BJ (cell line): Measurements from ENCODE around the gene SYT12. TPM values are rescaled to one million over a fixed set of nuclear protein-coding genes. Genes with fewer than 3 reads are reported as not detected.
"Not testable (repeated sequence)": the region's sequence is repeated elsewhere in the genome, so short reads cannot be mapped to it uniquely, and the experiment has no call there.

Experiments
- CTCF ChIA-PET: fragments of 350-600 bp; formaldehyde crosslinking; extraction: SDS; loops from one replicate; lab custom pipeline; 2021; ENCODE audit warnings: antibody characterized with exemption, inconsistent platforms; lab: Yijun Ruan, JAX
- POLR2A ChIA-PET: fragments of 300-600 bp; sonication (Branson Sonifier 250); formaldehyde crosslinking; extraction: SDS; loops from one replicate; lab custom pipeline; 2021; ENCODE audit warnings: antibody characterized with exemption; lab: Charles Lee
- DNase-seq: peaks from one replicate; pipeline ENCODE4 v3.0.0-alpha.2; 2011; ENCODE audit warnings: low read depth
- H3K27me3 ChIP-seq: 2 replicates; pipeline ENCODE4 v1.6.0; 2011; ENCODE audit warnings: low read length; ENCODE audit not compliant: control insufficient read depth, insufficient read depth
- H3K36me3 ChIP-seq: 2 replicates; pipeline ENCODE4 v1.5.1; 2011; ENCODE audit warnings: low read length; ENCODE audit not compliant: control insufficient read depth, insufficient read depth
- H3K4me3 ChIP-seq: 2 replicates; pipeline ENCODE4 v1.5.1; 2011; ENCODE audit warnings: low read depth, mild to moderate bottlenecking, control low read depth, low read length
- polyA plus RNA-seq: library from polyadenylated mRNA; depleted of rRNA; stranded (reverse); fragments of >200 nt; gene quantifications from 2 replicates; pipeline ENCODE4 v1.2.3, GENCODE V29; 2011
- TF ChIP-seq, protein P1 (sequence below): IDR thresholded peaks from 2 replicates; pipeline ENCODE4 v1.5.1; 2011; ENCODE audit warnings: low read depth, mild to moderate bottlenecking, control low read depth, inconsistent platforms, low read length, moderate library complexity; ENCODE audit not compliant: insufficient read depth

The SYT12 gene
- polyA plus RNA-seq, 1 experiment: 0.13 TPM

DNA sequence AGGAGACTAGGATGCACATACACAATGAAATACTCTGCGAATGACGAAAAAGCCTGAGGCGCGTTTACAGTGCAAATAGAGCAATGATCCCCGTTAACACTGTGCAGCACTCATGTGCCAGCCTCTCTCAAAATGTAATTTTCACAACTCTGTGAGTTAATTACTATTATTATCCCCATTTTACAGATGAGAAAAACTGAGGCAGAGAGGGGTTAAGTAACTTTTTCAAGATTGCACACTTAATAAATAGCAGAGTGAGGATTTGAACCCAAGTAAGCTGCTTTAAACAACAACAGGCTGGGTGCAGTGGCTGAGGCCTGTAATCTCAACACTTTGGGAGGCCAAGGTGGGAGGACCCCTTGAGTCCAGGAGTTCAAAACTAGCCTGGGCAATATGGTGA is 21.6 kb upstream of the SYT12 start:
- no peaks in the 10 kb centered on the region for H3K36me3 ChIP-seq
- DNase-seq: no peak
- ChIA-PET CTCF (interaction anchor here (1.1 kb wide), 1 partner anchor 9 kb away, joined by 3 read pairs; no protein-coding TSS in a partner anchor), POLR2A (no interaction called here)
- H3K27me3 ChIP-seq: no peaks in the 10 kb centered on the region
- no peak overlapping the region for H3K4me3 ChIP-seq
- TF ChIP-seq, protein P1, sequence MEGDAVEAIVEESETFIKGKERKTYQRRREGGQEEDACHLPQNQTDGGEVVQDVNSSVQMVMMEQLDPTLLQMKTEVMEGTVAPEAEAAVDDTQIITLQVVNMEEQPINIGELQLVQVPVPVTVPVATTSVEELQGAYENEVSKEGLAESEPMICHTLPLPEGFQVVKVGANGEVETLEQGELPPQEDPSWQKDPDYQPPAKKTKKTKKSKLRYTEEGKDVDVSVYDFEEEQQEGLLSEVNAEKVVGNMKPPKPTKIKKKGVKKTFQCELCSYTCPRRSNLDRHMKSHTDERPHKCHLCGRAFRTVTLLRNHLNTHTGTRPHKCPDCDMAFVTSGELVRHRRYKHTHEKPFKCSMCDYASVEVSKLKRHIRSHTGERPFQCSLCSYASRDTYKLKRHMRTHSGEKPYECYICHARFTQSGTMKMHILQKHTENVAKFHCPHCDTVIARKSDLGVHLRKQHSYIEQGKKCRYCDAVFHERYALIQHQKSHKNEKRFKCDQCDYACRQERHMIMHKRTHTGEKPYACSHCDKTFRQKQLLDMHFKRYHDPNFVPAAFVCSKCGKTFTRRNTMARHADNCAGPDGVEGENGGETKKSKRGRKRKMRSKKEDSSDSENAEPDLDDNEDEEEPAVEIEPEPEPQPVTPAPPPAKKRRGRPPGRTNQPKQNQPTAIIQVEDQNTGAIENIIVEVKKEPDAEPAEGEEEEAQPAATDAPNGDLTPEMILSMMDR: no peak

DNA sequence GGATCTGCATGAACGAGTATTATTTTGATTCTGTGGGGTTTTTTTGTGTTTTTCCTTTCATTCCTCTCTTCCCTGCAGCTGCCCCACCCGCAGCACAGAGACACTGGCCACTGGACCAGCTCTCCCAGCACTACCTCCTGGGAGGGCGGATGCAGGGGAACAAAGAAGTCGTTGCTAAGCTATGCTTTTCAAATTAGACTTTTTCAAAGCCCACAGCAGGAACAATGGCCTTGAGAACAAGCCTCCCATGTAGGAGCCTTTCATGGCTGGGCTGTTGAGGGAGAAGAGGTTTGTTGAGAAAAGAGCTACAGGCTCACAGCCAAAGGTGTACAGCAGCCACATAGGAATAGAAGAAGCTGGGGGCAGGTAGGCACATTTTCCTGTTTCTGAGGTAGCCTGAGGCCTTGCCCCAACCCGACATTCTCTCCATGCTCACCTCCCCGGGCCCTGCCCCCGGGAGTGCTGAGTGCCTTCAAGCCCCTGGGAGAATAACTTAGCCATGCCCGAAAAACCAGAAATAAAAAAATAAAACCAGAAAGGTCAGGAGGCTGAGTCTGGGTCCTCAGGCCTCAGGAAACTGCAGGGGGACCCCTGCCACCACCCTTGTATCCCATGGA is 20.5 kb upstream of the SYT12 start:
- POLR2A ChIA-PET: no interaction called here
- Histone ChIP-seq H3K4me3 (no peak overlapping the region), H3K27me3 (no peaks in the 10 kb centered on the region), H3K36me3 (no peaks in the 10 kb centered on the region)
- TF ChIP-seq, protein P1: no peak
- CTCF ChIA-PET: interaction anchor here (0.5 to 1.1 kb wide), 4 partner anchors 11 to 1766 kb away, joined by 3 to 5 read pairs (median 3); no protein-coding TSS in a partner anchor
- DNase-seq: no peak

DNA sequence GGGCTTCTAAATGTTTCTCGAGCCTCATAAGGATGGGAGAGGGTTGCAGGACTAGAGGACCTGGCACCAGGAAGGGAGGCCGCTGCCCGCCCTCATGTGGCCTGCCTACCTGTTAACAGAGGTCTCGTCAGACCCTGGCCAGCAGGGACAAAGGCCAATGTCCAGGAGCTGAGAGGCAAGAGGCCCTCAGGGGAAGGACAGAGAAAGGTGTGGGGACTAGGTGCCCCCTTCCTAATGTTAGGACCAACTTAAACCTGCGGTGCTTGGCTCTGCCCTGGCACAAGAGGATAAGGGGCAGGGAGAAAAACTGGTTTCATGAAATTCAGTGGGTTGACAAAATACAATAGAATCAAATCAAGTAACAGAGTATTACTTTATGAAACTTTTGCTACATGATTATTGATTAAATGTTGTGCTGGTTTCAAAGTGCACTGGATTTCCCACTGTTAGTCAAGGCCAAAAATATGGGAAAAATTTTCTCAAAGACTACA is 20.0 kb upstream of the SYT12 start:
- CTCF ChIA-PET: interaction anchor here (0.5 to 0.6 kb wide), 3 partner anchors 51 to 1767 kb away, joined by 3 to 5 read pairs (median 3); no protein-coding TSS in a partner anchor
- no peaks in the 10 kb centered on the region for H3K36me3 ChIP-seq
- TF ChIP-seq, protein P1: no peak
- H3K27me3 ChIP-seq: no peaks in the 10 kb centered on the region
- H3K4me3 ChIP-seq: no peak overlapping the region
- POLR2A ChIA-PET: no interaction called here
- no peak for DNase-seq

DNA sequence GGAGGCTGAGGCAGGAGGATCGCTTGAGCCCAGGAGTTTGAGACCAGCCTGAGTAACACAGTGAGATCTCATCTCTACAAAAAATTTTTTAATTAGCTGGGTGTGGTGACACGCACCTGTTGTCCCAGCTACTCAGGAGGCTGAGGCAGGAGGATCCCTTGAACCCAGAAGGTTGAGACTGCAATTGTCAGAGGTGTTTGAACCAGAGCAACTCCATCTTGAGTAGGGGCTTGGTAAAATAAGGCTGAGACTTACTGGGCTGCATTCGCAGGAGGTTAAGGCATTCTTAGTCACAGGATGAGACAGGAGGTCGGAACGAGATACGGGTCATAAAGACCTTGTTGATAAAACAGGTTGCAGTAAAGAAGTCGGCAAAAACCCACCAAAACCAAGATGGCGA is 17.7 kb upstream of the SYT12 start:
- H3K27me3 ChIP-seq, CTCF ChIA-PET, DNase-seq, H3K36me3 ChIP-seq, H3K4me3 ChIP-seq: not testable (repeated sequence)
- POLR2A ChIA-PET: interaction anchor here (0.7 kb wide), 1 partner anchor 17 kb away, joined by 7 read pairs; no protein-coding TSS in a partner anchor

DNA sequence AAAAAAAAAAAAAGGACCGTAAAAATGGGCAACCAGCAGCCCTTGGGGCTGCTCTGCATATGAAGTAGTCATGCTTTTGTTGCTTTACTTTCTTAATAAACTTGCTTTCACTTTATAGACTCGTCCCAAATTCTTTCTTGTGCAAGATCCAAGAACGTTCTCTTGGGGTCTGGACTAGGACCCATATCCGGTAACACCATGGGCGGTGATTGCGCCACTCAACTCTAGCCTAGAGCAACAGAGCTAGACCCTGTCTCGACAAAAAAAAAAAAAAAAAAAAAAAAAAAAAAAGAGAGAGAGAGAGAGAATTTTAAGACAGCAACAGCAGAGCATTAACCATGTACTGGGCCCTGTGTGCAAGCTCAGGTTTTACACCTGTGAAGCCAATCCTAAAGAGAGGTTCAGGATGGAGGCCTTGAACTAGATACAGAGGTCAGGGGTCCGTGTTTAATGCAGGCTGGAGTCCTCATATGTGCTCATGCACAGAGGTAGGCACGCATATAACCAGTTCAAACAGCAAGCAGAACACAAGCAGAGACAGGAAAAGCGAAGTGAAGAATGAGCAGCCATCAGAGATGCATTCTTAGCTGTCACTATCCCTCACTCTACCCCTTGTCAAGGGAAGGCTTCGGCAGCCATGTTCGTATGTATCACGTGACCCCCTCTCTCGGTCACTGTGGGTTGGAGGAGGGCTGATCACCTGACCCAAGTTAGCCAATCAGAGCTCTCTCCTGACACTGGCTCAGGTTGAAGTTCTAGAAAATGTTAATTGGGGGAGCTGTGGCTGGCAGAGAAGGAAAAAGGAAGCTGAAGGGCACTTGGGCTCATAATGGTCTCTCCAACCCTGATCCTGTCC is 16.7 kb upstream of the SYT12 start:
- H3K4me3 ChIP-seq: no peak overlapping the region
- ChIA-PET POLR2A (interaction anchor here (0.7 kb wide), 1 partner anchor 16 kb away, joined by 7 read pairs; no protein-coding TSS in a partner anchor), CTCF (interaction anchor here (1.1 to 1.6 kb wide), 2 partner anchors 9 to 15 kb away, joined by 3 to 9 read pairs; no protein-coding TSS in a partner anchor)
- no peak for DNase-seq
- TF ChIP-seq, protein P1: no peak
- H3K27me3 ChIP-seq: no peaks in the 10 kb centered on the region
- H3K36me3 ChIP-seq: no peaks in the 10 kb centered on the region
